K562 (cell line): ENCODE results near the gene RGS14. TPM values are rescaled to one million over a fixed set of nuclear protein-coding genes. Genes with fewer than 3 reads are reported as not detected.

Experiments used
- ATAC-seq: fragments of 200-7000 bp; cut with Tn5 transposase; 3 replicates; pipeline ENCODE4 v1.9.1; 2020; ENCODE audit warnings: moderate library complexity
- BruUV-seq: library from RNA; stranded (reverse); fragments of 400-500 nt; replicated peaks from 2 replicates; lab custom pipeline; 2021; lab: Mats Ljungman, UMichigan
- CTCF ChIA-PET: fragments of 300-600 bp; formaldehyde crosslinking; extraction: SDS; loops from one replicate; lab custom pipeline; 2021; ENCODE audit warnings: low intra/inter-chr PET ratio; lab: Yijun Ruan, JAX
- POLR2A ChIA-PET: fragments of 300-600, 350-650 bp; sonication (Branson Sonifier 250); formaldehyde crosslinking; extraction: SDS; loops from one replicate; lab custom pipeline; 2021; ENCODE audit warnings: antibody characterized with exemption, inconsistent platforms; lab: Yijun Ruan, JAX
- DNase-seq, 4 experiments: peaks; one replicate each; pipeline versions ENCODE4 v3.0.0 to v3.0.0-alpha.2; 2011 to 2018; ENCODE audit warnings: low spot score in 3 of 4, mixed read lengths in 3 of 4; ENCODE audit errors: extremely low read depth in 1 of 4
- FAIRE-seq: peaks from 2 replicates; lab custom pipeline; 2011; peaks lifted over from hg19 to GRCh38; lab: Jason Lieb, UNC
- H2AFZ ChIP-seq: 2 replicates; pipeline ENCODE4 v1.6.0; 2011; ENCODE audit warnings: low read depth, low read length, control low read depth, inconsistent platforms
- H3K27ac ChIP-seq: fragments of 200-600 bp; 3 replicates; pipeline ENCODE4 v1.8.0; 2011; ENCODE audit warnings: low read depth, mild to moderate bottlenecking, control low read depth, inconsistent platforms, low read length, moderate library complexity, mixed read lengths; ENCODE audit errors: extremely low read depth
- H3K27me3 ChIP-seq, 2 experiments: fragments of 300-600 bp in 1 of 2; 2 replicates in 1 of 2; 3 replicates in 1 of 2; pipeline versions ENCODE4 v1.6.0 to v1.8.0; 2011; ENCODE audit warnings: inconsistent platforms in 2 of 2, low read length in 2 of 2, mild to moderate bottlenecking in 1 of 2, mixed read lengths in 1 of 2, moderate library complexity in 1 of 2; ENCODE audit not compliant: control insufficient read depth in 2 of 2, insufficient read depth in 2 of 2
- H3K36me3 ChIP-seq: fragments of 300-600 bp; 3 replicates; pipeline ENCODE4 v1.8.0; 2011; ENCODE audit warnings: mild to moderate bottlenecking, low read length, inconsistent platforms; ENCODE audit not compliant: control insufficient read depth, insufficient read depth
- H3K4me1 ChIP-seq, 2 experiments: fragments of 200-600 bp in 1 of 2; replicated peaks in 1 of 2; 2 replicates in 1 of 2; 3 replicates in 1 of 2; pipeline versions ENCODE4 v1.5.1 to v1.8.0; 2011; ENCODE audit warnings: inconsistent platforms in 2 of 2, low read length in 2 of 2, mild to moderate bottlenecking in 1 of 2, mixed read lengths in 1 of 2, moderate library complexity in 1 of 2; ENCODE audit not compliant: control insufficient read depth in 2 of 2, insufficient read depth in 2 of 2
- H3K4me2 ChIP-seq: 2 replicates; pipeline ENCODE4 v1.6.1; 2011; ENCODE audit warnings: low read length, control low read depth, inconsistent platforms, mixed read lengths; ENCODE audit not compliant: insufficient read depth
- H3K4me3 ChIP-seq: fragments of 200-600 bp; sonication (generic), shearing (Covaris generic); 2 replicates; pipeline ENCODE4 v1.5.1; 2016; ENCODE audit warnings: control low read depth, inconsistent platforms
- H3K79me2 ChIP-seq: fragments of 200-600 bp; 3 replicates; pipeline ENCODE4 v1.8.0; 2011; ENCODE audit warnings: low read length, inconsistent platforms; ENCODE audit not compliant: control insufficient read depth, insufficient read depth
- H3K9ac ChIP-seq, 2 experiments: 2 replicates each; pipeline versions ENCODE4 v1.6.0 to v1.6.1; 2011; ENCODE audit warnings: low read depth in 2 of 2, low read length in 2 of 2, control low read depth in 1 of 2, inconsistent platforms in 1 of 2, mild to moderate bottlenecking in 1 of 2, mixed read lengths in 1 of 2; ENCODE audit not compliant: insufficient read depth in 1 of 2
- H3K9me1 ChIP-seq: one replicate; pipeline ENCODE4 v1.6.0; 2011; ENCODE audit warnings: inconsistent platforms, mild to moderate bottlenecking, low read length, moderate library complexity; ENCODE audit not compliant: control insufficient read depth, insufficient read depth
- H3K9me3 ChIP-seq: replicated peaks from 2 replicates; pipeline ENCODE4 v1.5.1; 2011; ENCODE audit warnings: low read depth, low read length, inconsistent platforms; ENCODE audit not compliant: control insufficient read depth, insufficient read depth
- H4K20me1 ChIP-seq: replicated peaks from 2 replicates; pipeline ENCODE4 v1.6.1; 2011; ENCODE audit warnings: low read length, inconsistent platforms, mixed read lengths; ENCODE audit not compliant: control insufficient read depth, insufficient read depth
- E2F4 ChIP-seq: sonication (generic); formaldehyde crosslinking; IDR thresholded peaks from 2 replicates; pipeline ENCODE4 v1.8.0; 2022; ENCODE audit warnings: mild to moderate bottlenecking, low read depth, missing genetic modification reagents
- HEY1 ChIP-seq: fragments of 250-450 bp; sonication (Bioruptor Pico); IDR thresholded peaks from 2 replicates; pipeline ENCODE4 v1.5.0; 2020; ENCODE audit warnings: mild to moderate bottlenecking, moderate library complexity, borderline replicate concordance
- MED1 ChIP-seq: sonication (generic); formaldehyde crosslinking; IDR thresholded peaks from 2 replicates; pipeline ENCODE4 v1.8.1; 2023; ENCODE audit warnings: missing genetic modification reagents, borderline replicate concordance
- NR2C1 ChIP-seq, 2 experiments: fragments of 450-650 bp; IDR thresholded peaks; 2 replicates each; pipeline ENCODE4 v1.6.1; 2017; ENCODE audit warnings: mild to moderate bottlenecking in 2 of 2, antibody characterized with exemption in 1 of 2, inconsistent platforms in 1 of 2, missing compliant biosample characterization in 1 of 2, missing genetic modification characterization in 1 of 2
- POLR2G ChIP-seq: fragments of 200-400 bp; formaldehyde crosslinking; IDR thresholded peaks from 2 replicates; pipeline ENCODE4 v1.6.1; 2017; ENCODE audit warnings: low read depth, mild to moderate bottlenecking, antibody characterized with exemption, low read length, moderate library complexity
- PPARD ChIP-seq: fragments of 250-450 bp; sonication (Bioruptor Pico); IDR thresholded peaks from 2 replicates; pipeline ENCODE4 v1.8.0; 2022; ENCODE audit warnings: inconsistent platforms, mild to moderate bottlenecking, moderate library complexity
- RBFOX2 ChIP-seq: fragments of 200-400 bp; formaldehyde crosslinking; IDR thresholded peaks from 2 replicates; pipeline ENCODE4 v1.6.1; 2017; ENCODE audit warnings: low read depth, mild to moderate bottlenecking, low read length, moderate library complexity
- ZNF395 ChIP-seq: fragments of 200-800 bp; sonication (Bioruptor generic); IDR thresholded peaks from 2 replicates; pipeline ENCODE4 v1.6.1; 2017; ENCODE audit warnings: missing genetic modification characterization, missing compliant biosample characterization
- ZNF668 ChIP-seq: fragments of 250-450 bp; sonication (Bioruptor Pico); IDR thresholded peaks from 2 replicates; pipeline ENCODE4 v1.8.0; 2022; ENCODE audit warnings: mild to moderate bottlenecking, inconsistent platforms
- WGBS: fragments of 100-300 bp; shearing (Covaris generic); methylation state at CpG from one replicate; pipeline ENCODE4 v1.1.6; 2016; ENCODE audit warnings: low coverage, mixed read lengths; ENCODE audit not compliant: insufficient coverage; ENCODE audit errors: missing lambda C conversion rate; 5-methylcytosine and 5-hydroxymethylcytosine counted together
- in situ Hi-C: fragments of 300-500 bp; cut with MboI; formaldehyde crosslinking; loops from 4 replicates; pipeline ENCODE4 v1.15.0; 2018; ENCODE audit warnings: inconsistent platforms, mixed read lengths
- intact Hi-C: fragments of 100-400 bp; cut with micrococcal nuclease; formaldehyde crosslinking; loops from 2 replicates; pipeline ENCODE4 v1.14.2; 2022
- polyA plus RNA-seq, 8 experiments: library from polyadenylated mRNA; depleted of rRNA in 4 of 8; stranded (reverse) in 5 of 8; unstranded in 3 of 8; fragments of >200 nt; fragmentation: Nextera tagmentation in 2 of 8; fragmentation: Illumina TruSeq in 1 of 8; extraction: Ambion mirVana in 2 of 8; extraction: Trizol in 1 of 8; gene quantifications; 2 replicates each; pipeline versions ENCODE4 v1.2.1 to v1.2.3, GENCODE V29; 2011 to 2014; ENCODE audit warnings: inconsistent platforms in 1 of 8, missing spikeins in 1 of 8
- total RNA-seq, 7 experiments: library from RNA; depleted of rRNA in 6 of 7; stranded (reverse); fragments of >200 nt in 6 of 7; fragmentation: Illumina TruSeq in 2 of 7; extraction: Trizol in 2 of 7; gene quantifications; 2 replicates each; pipeline versions ENCODE4 v1.2.1 to v1.2.3, GENCODE V29; 2011 to 2021; ENCODE audit warnings: low replicate concordance in 1 of 7

Gene RGS14
- total and polyA plus RNA-seq, 9 of the 15 experiments (the other 6 are each of a cell fraction or from before 2014, with no cell fraction given), result 0.28 to 75.9 (median 34.5) TPM

GRCh38 chr5:177336603-177337494 lies 20.9 kb upstream of the RGS14 start:
- no peaks in the 10 kb centered on the region for H3K27me3 ChIP-seq
- peak overlapping the region in 1 of 2 experiments; percentile 52; a peak in 1 of 4 replicates for H3K9ac ChIP-seq
- DNase-seq (no peak), FAIRE-seq (no peak), ATAC-seq (no peak)
- peaks cover 18% of the 10 kb centered on the region for H3K79me2 ChIP-seq
- H2AFZ ChIP-seq, result no peak overlapping the region
- no peaks in the 10 kb centered on the region for H3K9me1 ChIP-seq
- H3K4me2 ChIP-seq, result no peak overlapping the region
- peaks cover 93% of the 10 kb centered on the region for H3K36me3 ChIP-seq
- TF ChIP-seq HEY1 (CRISPR knock-in tag), result no peak
- TF ChIP-seq ZNF395 (CRISPR knock-in tag), result no peak
- TF ChIP-seq POLR2G, result peak; percentile 55
- TF ChIP-seq RBFOX2, result peak; percentile 40; the same call in 1 of the 2 replicates
- no peak for TF ChIP-seq ZNF668
- TF ChIP-seq PPARD, result no peak
- no peak for TF ChIP-seq NR2C1 (IDR thresholded peaks at IDR 0.05)
- no peak for TF ChIP-seq NR2C1 (tag; IDR thresholded peaks at IDR 0.05)
- TF ChIP-seq E2F4, result no peak
- no peak for TF ChIP-seq MED1
- H3K27ac ChIP-seq, result no peak overlapping the region
- ChIA-PET CTCF (no interaction called here), POLR2A (interaction anchor here (1.0 to 1.2 kb wide), 2 partner anchors 15 to 39 kb away, joined by 4 read pairs; partner anchors contain the start of gene LMAN2)
- BruUV-seq, result no TSS peak
- no peaks in the 10 kb centered on the region; a peak in 1 of 5 replicates for H3K4me1 ChIP-seq
- no peaks in the 10 kb centered on the region for H3K9me3 ChIP-seq
- H4K20me1 ChIP-seq, result 0 out of 2 replicates have a peak, but pooled peaks cover 8% of the 10 kb centered on the region
- WGBS, result 94% methylated on average over 33 of the region's 36 CpGs
- intact Hi-C loops, result no loop called here
- no peak overlapping the region for H3K4me3 ChIP-seq
- in situ Hi-C loops, result no loop called here
